ENCODE results near the gene GTF3C5. TPM values are rescaled to one million over a fixed set of nuclear protein-coding genes. Genes with fewer than 3 reads are reported as not detected.

GTF3C5 gene
- polyA plus RNA-seq, 1 of the 3 experiments (the other 2 are of a cell fraction) = 57.3 TPM

DNA sequence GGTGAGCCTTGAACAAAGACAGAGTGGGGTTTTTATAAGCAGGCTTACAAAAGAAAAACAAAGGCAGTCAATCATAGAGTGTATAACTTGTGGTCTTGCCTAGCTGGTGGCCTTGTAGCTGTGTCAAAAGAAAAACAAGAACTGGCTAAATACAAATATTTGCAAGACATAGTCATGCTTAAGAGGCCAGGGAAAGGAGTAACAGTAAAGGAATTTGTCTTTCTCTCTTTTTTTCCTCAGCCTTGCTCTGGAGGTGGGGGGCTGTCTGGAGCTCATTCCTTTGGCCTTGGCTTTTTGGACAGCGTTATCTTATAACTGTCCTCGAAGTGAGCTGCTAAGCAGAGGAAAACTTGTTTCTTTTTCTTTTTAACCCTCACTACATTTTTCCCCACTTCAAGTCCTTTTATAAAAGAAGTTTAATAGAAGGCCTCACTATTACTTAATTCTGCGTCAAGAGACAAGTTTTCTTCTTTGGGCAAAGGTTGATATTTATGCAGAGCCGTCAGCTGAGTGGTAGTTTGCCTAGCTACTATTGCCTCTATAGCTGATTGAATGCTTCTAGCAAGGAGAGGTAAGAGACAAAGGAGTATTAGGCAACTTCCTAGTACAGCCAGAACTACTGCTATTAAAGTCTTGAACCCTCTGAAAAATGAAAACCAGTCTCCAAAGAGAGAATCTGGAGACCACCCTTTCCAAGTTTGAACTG lies 45.3 kb downstream of the GTF3C5 start:
- Histone ChIP-seq H4K20me1 (ENCODE audit: insufficient read depth) (no peaks in the 10 kb centered on the region), H3K4me3 (ENCODE audit: low read depth in 2 of 2, low read length in 1 of 2) (no peak overlapping the region), H3K9me3 (no peaks in the 10 kb centered on the region), H3K27ac (ENCODE audit: low read depth in 2 of 2, low read length in 1 of 2) (peak overlapping the region; percentile 1 to 73; a peak in 3 of 4 replicates), H3F3A (replicated peaks; ENCODE audit: insufficient read depth) (peaks cover 14% of the 10 kb centered on the region), H3K4me2 (peak overlapping the region; percentile 66; the same call in 1 of the 2 replicates), H3K36me3 (replicated peaks in 1 of 2; ENCODE audit: control insufficient read depth in 1 of 2, insufficient read depth in 2 of 2, low read length in 1 of 2) (no peaks in the 10 kb centered on the region), H3K9me2 (no peaks in the 10 kb centered on the region), H3K27me3 (ENCODE audit: insufficient read depth) (no peaks in the 10 kb centered on the region), H3K79me2 (ENCODE audit: insufficient read depth) (no peaks in the 10 kb centered on the region), H3K9ac (no peak overlapping the region), H2AFZ (ENCODE audit: low read depth) (no peak overlapping the region), H3K4me1 (ENCODE audit: control insufficient read depth in 1 of 2, insufficient read depth in 2 of 2, low read depth in 1 of 2, low read length in 1 of 2) (peaks cover 0 to 16% of the 10 kb centered on the region in 2 experiments; a peak in 3 of 4 replicates)
- CTCF ChIA-PET = interaction anchor here (1.0 to 2.3 kb wide), 5 partner anchors 10 to 71 kb away, joined by 4 to 9 read pairs (median 7); no protein-coding TSS in a partner anchor
- DNase-seq = no peak
- TF ChIP-seq NFIC (IDR thresholded peaks at IDR 0.05; ENCODE audit: borderline replicate concordance) (peak; percentile 11; the same call in 1 of the 2 replicates), JUND (IDR thresholded peaks at IDR 0.05) (peak; percentile 69), TCF12 (IDR thresholded peaks at IDR 0.05) (peak; percentile 52; the same call in 1 of the 2 replicates), TEAD4 (IDR thresholded peaks at IDR 0.05; ENCODE audit: borderline replicate concordance, insufficient read depth) (peak; percentile 34; the same call in 1 of the 2 replicates), FOSL2 (IDR thresholded peaks at IDR 0.05; ENCODE audit: borderline replicate concordance, low read depth) (peak; percentile 75; the same call in 1 of the 2 replicates), EP300 (IDR thresholded peaks at IDR 0.05; ENCODE audit: borderline replicate concordance in 1 of 2, low read depth in 1 of 2, low read length in 1 of 2) (0 out of 4 replicates have a peak, but pooled peaks of 1 of the 2 experiments have one; percentile 19)
- TF ChIP-seq, protein P1, sequence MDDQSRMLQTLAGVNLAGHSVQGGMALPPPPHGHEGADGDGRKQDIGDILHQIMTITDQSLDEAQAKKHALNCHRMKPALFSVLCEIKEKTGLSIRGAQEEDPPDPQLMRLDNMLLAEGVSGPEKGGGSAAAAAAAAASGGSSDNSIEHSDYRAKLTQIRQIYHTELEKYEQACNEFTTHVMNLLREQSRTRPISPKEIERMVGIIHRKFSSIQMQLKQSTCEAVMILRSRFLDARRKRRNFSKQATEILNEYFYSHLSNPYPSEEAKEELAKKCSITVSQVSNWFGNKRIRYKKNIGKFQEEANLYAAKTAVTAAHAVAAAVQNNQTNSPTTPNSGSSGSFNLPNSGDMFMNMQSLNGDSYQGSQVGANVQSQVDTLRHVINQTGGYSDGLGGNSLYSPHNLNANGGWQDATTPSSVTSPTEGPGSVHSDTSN (IDR thresholded peaks at IDR 0.05) = peak; percentile 38; the same call in 1 of the 2 replicates
- TF ChIP-seq, protein P2, sequence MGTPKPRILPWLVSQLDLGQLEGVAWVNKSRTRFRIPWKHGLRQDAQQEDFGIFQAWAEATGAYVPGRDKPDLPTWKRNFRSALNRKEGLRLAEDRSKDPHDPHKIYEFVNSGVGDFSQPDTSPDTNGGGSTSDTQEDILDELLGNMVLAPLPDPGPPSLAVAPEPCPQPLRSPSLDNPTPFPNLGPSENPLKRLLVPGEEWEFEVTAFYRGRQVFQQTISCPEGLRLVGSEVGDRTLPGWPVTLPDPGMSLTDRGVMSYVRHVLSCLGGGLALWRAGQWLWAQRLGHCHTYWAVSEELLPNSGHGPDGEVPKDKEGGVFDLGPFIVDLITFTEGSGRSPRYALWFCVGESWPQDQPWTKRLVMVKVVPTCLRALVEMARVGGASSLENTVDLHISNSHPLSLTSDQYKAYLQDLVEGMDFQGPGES (IDR thresholded peaks at IDR 0.05; ENCODE audit: low read depth, low read length) = no peak
- TF ChIP-seq, protein P3, sequence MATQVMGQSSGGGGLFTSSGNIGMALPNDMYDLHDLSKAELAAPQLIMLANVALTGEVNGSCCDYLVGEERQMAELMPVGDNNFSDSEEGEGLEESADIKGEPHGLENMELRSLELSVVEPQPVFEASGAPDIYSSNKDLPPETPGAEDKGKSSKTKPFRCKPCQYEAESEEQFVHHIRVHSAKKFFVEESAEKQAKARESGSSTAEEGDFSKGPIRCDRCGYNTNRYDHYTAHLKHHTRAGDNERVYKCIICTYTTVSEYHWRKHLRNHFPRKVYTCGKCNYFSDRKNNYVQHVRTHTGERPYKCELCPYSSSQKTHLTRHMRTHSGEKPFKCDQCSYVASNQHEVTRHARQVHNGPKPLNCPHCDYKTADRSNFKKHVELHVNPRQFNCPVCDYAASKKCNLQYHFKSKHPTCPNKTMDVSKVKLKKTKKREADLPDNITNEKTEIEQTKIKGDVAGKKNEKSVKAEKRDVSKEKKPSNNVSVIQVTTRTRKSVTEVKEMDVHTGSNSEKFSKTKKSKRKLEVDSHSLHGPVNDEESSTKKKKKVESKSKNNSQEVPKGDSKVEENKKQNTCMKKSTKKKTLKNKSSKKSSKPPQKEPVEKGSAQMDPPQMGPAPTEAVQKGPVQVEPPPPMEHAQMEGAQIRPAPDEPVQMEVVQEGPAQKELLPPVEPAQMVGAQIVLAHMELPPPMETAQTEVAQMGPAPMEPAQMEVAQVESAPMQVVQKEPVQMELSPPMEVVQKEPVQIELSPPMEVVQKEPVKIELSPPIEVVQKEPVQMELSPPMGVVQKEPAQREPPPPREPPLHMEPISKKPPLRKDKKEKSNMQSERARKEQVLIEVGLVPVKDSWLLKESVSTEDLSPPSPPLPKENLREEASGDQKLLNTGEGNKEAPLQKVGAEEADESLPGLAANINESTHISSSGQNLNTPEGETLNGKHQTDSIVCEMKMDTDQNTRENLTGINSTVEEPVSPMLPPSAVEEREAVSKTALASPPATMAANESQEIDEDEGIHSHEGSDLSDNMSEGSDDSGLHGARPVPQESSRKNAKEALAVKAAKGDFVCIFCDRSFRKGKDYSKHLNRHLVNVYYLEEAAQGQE (IDR thresholded peaks at IDR 0.05; ENCODE audit: low read depth, low read length) = peak; percentile 58; the same call in 1 of the 2 replicates
- TF ChIP-seq, protein P4, sequence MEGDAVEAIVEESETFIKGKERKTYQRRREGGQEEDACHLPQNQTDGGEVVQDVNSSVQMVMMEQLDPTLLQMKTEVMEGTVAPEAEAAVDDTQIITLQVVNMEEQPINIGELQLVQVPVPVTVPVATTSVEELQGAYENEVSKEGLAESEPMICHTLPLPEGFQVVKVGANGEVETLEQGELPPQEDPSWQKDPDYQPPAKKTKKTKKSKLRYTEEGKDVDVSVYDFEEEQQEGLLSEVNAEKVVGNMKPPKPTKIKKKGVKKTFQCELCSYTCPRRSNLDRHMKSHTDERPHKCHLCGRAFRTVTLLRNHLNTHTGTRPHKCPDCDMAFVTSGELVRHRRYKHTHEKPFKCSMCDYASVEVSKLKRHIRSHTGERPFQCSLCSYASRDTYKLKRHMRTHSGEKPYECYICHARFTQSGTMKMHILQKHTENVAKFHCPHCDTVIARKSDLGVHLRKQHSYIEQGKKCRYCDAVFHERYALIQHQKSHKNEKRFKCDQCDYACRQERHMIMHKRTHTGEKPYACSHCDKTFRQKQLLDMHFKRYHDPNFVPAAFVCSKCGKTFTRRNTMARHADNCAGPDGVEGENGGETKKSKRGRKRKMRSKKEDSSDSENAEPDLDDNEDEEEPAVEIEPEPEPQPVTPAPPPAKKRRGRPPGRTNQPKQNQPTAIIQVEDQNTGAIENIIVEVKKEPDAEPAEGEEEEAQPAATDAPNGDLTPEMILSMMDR (IDR thresholded peaks at IDR 0.05) = no peak
- POLR2A ChIA-PET = no interaction called here
- WGBS (ENCODE audit: low lambda C conversion rate) = 74% methylated on average over 4 of the region's 4 CpGs

All from SK-N-SH (cell line).